Glutamatergic neuron (in vitro differentiated cells): ENCODE data around the gene CADM3. TPM values are rescaled to one million over a fixed set of nuclear protein-coding genes. Genes with fewer than 3 reads are reported as not detected.
A peak's percentile ranks its signal among the peaks of the same experiment; 100 is the strongest.

Experiments
- DNase-seq: peaks from one replicate; pipeline ENCODE4 v3.0.0; 2022
- H3K27ac Mint-ChIP-seq: one replicate; pipeline ENCODE4 v1.8.0; 2020; ENCODE audit warnings: mild to moderate bottlenecking, mixed read lengths, inconsistent platforms; ENCODE audit not compliant: unreplicated experiment
- H3K27me3 Mint-ChIP-seq: one replicate; pipeline ENCODE4 v1.8.0; 2020; ENCODE audit warnings: mild to moderate bottlenecking, moderate library complexity, mixed read lengths, inconsistent platforms; ENCODE audit not compliant: unreplicated experiment
- H3K36me3 Mint-ChIP-seq: one replicate; pipeline ENCODE4 v1.8.0; 2020; ENCODE audit warnings: mild to moderate bottlenecking, mixed read lengths, inconsistent platforms; ENCODE audit not compliant: unreplicated experiment
- H3K4me1 Mint-ChIP-seq: one replicate; pipeline ENCODE4 v1.8.0; 2020; ENCODE audit warnings: mild to moderate bottlenecking, low read depth, mixed read lengths, inconsistent platforms; ENCODE audit not compliant: unreplicated experiment
- H3K4me3 Mint-ChIP-seq: one replicate; pipeline ENCODE4 v1.8.0; 2020; ENCODE audit warnings: mild to moderate bottlenecking, mixed read lengths, inconsistent platforms; ENCODE audit not compliant: unreplicated experiment
- H3K9me3 Mint-ChIP-seq: one replicate; pipeline ENCODE4 v1.8.0; 2020; ENCODE audit warnings: mild to moderate bottlenecking, moderate library complexity, mixed read lengths, inconsistent platforms; ENCODE audit not compliant: unreplicated experiment
- total RNA-seq: library from RNA; stranded (reverse); fragmentation: NEBNext Ultra II Directional; extraction: Animal tissue kit (Norgen Biotek cat#: 25700); gene quantifications from one replicate; pipeline ENCODE4 v1.2.1, GENCODE V29; 2021; ENCODE audit not compliant: unreplicated experiment
- TF ChIP-seq, protein P1 (sequence below): fragments of 200-600 bp; sonication (generic); IDR thresholded peaks from one replicate; pipeline ENCODE4 v1.5.0; 2021; ENCODE audit not compliant: partially characterized antibody, unreplicated experiment

CADM3 gene
- total RNA-seq, 1 donor from 2014 or later, result 165 TPM

DNA sequence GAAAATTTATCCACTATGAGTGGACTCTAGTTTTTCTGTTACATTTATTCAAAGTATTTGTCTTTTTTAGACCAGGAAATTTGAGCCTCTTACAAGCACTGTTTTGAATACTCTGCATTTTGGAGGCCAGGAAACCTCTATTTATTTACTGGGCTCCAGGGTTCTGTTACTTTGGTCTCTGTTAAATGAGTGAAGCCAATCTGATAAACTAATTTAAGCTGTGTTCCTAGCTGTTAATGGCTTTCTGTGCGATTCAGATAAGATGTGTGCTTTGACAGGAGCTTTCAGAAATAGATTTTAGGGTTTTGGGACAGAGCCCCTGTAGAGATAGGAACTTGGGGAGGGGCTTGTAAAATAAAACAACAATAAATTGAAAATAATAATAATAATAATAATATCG is 57.1 kb downstream of the CADM3 start:
- Mint-ChIP-seq H3K27ac (no peak overlapping the region), H3K4me1 (peaks cover 4% of the 10 kb centered on the region), H3K36me3 (no peaks in the 10 kb centered on the region)

DNA sequence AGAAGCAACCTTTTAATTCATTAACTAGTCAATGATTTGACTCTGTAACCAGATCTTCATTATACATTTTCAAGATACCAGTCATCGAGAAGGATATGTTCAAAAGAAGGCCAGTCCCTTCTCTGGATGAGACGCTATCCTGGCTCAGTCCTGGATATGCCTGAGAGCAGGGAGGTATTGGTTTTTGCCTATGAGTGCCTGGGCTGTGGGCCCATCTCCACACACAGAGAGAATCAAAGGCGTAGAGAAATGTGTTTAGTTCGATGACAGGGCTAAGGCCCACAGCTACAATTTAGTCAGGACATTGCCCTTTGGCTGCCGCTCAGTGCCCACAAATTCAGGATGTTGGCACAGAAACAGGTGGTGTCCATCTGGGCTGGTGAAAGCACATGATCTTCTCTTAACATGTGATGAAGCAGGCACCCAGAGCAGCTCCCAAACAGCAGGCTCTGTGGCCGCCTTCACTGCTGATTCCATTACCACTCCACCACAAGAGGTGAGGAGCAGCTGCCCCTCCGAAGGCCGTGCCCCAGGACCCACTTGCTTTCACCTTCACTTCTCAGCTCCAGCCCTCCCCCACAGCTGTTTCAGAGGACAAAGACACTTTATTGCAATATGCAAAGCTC is 58.0 kb downstream of the CADM3 start:
- Mint-ChIP-seq H3K4me1 (peaks cover 4% of the 10 kb centered on the region), H3K36me3 (no peaks in the 10 kb centered on the region), H3K27ac (no peak overlapping the region), H3K9me3 (peaks cover 2% of the 10 kb centered on the region), H3K4me3 (no peak overlapping the region), H3K27me3 (peaks cover 2% of the 10 kb centered on the region)
- DNase-seq, result no peak
- TF ChIP-seq, protein P1, sequence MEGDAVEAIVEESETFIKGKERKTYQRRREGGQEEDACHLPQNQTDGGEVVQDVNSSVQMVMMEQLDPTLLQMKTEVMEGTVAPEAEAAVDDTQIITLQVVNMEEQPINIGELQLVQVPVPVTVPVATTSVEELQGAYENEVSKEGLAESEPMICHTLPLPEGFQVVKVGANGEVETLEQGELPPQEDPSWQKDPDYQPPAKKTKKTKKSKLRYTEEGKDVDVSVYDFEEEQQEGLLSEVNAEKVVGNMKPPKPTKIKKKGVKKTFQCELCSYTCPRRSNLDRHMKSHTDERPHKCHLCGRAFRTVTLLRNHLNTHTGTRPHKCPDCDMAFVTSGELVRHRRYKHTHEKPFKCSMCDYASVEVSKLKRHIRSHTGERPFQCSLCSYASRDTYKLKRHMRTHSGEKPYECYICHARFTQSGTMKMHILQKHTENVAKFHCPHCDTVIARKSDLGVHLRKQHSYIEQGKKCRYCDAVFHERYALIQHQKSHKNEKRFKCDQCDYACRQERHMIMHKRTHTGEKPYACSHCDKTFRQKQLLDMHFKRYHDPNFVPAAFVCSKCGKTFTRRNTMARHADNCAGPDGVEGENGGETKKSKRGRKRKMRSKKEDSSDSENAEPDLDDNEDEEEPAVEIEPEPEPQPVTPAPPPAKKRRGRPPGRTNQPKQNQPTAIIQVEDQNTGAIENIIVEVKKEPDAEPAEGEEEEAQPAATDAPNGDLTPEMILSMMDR, result no peak

More for the DNA sequence above, 57.1 kb downstream of the CADM3 start:
- TF ChIP-seq, protein P1, result no peak
- peaks cover 2% of the 10 kb centered on the region for H3K9me3 Mint-ChIP-seq
- H3K27me3 Mint-ChIP-seq, result peaks cover 2% of the 10 kb centered on the region
- H3K4me3 Mint-ChIP-seq, result no peak overlapping the region
- no peak for DNase-seq

DNA sequence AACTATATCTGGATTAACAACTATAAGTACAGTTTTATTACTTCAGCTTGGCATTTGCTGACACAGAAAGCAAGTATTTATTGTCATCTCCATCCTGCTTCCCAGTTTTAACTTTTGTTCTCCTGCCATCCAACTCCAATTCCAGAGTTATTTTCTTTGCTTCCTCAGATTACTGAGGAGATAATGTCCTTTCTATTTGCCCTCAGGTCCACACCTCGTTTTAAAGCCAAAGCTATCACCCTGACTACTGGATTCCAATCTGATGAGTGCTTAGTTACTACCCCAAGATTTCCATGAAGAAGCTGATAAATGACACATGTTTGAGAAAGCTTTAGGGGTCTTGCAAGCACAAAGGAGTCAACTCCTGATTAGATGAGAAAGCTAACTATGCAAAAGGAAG is 58.5 kb downstream of the CADM3 start:
- TF ChIP-seq, protein P1, result no peak
- H3K4me3 Mint-ChIP-seq, result no peak overlapping the region
- H3K36me3 Mint-ChIP-seq, result no peaks in the 10 kb centered on the region
- peaks cover 2% of the 10 kb centered on the region for H3K9me3 Mint-ChIP-seq
- peak overlapping the region; percentile 30 for H3K27ac Mint-ChIP-seq
- no peak for DNase-seq
- H3K27me3 Mint-ChIP-seq, result peaks cover 2% of the 10 kb centered on the region
- peaks cover 4% of the 10 kb centered on the region for H3K4me1 Mint-ChIP-seq

DNA sequence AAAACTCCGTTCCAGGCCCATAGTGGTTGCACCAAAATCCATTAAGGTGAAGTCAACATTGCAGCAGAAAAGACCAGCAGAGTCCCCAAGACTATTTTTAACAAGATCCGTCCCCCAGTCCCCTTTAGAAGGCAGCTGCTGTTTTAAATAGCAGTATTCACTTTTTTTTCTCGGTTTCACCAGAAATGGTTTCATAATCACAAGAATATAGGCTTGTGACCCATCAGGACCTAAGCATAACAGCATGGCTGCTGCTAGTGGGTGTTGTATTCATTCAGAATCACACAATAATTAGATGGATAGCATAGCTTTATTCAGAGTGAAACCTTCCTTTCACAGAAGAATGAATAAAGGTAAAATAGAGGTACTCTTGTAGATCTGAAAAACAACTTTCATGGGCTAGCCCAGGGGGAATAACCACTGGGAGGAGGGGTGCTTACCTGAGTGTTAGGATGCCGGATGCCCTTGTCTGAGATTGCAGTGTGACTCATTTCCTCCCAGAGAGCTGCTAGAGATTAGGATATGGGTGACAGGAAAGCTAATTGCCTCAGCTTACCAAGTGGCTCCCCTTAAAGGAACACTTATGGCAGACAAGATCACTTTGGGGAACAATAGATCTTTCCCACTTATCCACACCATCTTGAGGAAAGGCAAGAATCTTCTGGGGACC is 68.3 kb downstream of the CADM3 start:
- TF ChIP-seq, protein P1, result no peak
- no peaks in the 10 kb centered on the region for H3K4me1 Mint-ChIP-seq

DNA sequence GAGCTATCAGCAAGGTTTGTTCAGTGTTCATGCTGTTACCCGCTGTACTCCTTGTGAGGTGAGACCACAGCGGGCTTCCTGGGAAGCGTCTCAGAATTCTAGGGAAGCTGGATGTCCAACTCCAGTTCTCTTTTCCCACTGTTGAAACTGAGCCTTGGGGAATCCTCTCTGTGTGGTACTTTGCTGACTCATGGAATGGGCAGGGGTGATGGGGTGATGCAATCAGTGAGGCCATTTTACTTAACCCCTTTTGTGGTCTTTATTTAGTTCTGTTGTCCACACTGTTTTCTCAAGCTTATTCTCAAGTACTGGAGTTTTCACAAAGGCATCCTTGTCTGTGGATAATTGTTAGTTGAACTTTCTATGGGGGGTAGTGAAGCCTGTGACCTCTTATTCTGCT is 75.9 kb downstream of the CADM3 start:
- no peaks in the 10 kb centered on the region for H3K27me3 Mint-ChIP-seq
- TF ChIP-seq, protein P1, result no peak
- peaks cover 2% of the 10 kb centered on the region for H3K4me1 Mint-ChIP-seq
- H3K4me3 Mint-ChIP-seq, result no peak overlapping the region
- DNase-seq, result no peak
- H3K36me3 Mint-ChIP-seq, result peaks cover 12% of the 10 kb centered on the region
- H3K27ac Mint-ChIP-seq, result no peak overlapping the region
- H3K9me3 Mint-ChIP-seq, result no peaks in the 10 kb centered on the region

More for the DNA sequence above, 68.3 kb downstream of the CADM3 start:
- peaks cover 5% of the 10 kb centered on the region for H3K36me3 Mint-ChIP-seq
- no peaks in the 10 kb centered on the region for H3K27me3 Mint-ChIP-seq
- peaks cover 2% of the 10 kb centered on the region for H3K9me3 Mint-ChIP-seq
- DNase-seq, result no peak
- H3K4me3 Mint-ChIP-seq, result no peak overlapping the region
- no peak overlapping the region for H3K27ac Mint-ChIP-seq
